GM12865 (cell line): ENCODE measurements around the gene LENG1.

ENCODE experiments used
- DNase-seq: peaks from one replicate; pipeline ENCODE4 v3.0.0; 2010; ENCODE audit warnings: low read depth
- H3K4me3 ChIP-seq: 2 replicates; pipeline ENCODE4 v1.5.1; 2011; ENCODE audit warnings: mild to moderate bottlenecking, low read depth, low read length, control low read depth
- CTCF ChIP-seq: IDR thresholded peaks from 2 replicates; pipeline ENCODE4 v1.5.1; 2011; ENCODE audit warnings: low read length, control low read depth, low read depth, inconsistent platforms; ENCODE audit not compliant: insufficient read depth; ENCODE audit errors: missing control alignments

LENG1 gene

GRCh38 chr19:54136864-54137698, 22.4 kb downstream of the LENG1 start:
- DNase-seq, result peak; percentile 100
- TF ChIP-seq CTCF, result no peak

GRCh38 chr19:54136086-54136863, 23.2 kb downstream of the LENG1 start:
- no peak for DNase-seq
- TF ChIP-seq CTCF, result no peak

More at GRCh38 chr19:54136864-54137698, 22.4 kb downstream of the LENG1 start:
- H3K4me3 ChIP-seq, result peak overlapping the region; percentile 82

GRCh38 chr19:54133957-54134590, 25.4 kb downstream of the LENG1 start:
- H3K4me3 ChIP-seq, result no peak overlapping the region
- TF ChIP-seq CTCF, result no peak
- no peak for DNase-seq

More at GRCh38 chr19:54136086-54136863, 23.2 kb downstream of the LENG1 start:
- peak overlapping the region; percentile 81 for H3K4me3 ChIP-seq

- H3K4me3 ChIP-seq, result no peak overlapping the region
- TF ChIP-seq CTCF, result no peak
- DNase-seq, result no peak
These were observed 26.1 kb downstream of the LENG1 start for GRCh38 chr19:54133312-54133956.

- no peak for DNase-seq
- H3K4me3 ChIP-seq, result no peak overlapping the region
- no peak for TF ChIP-seq CTCF
These were observed 29.9 kb downstream of the LENG1 start for GRCh38 chr19:54129617-54129996.

- TF ChIP-seq CTCF, result no peak
- H3K4me3 ChIP-seq, result no peak overlapping the region
- DNase-seq, result no peak
These were observed 30.5 kb downstream of the LENG1 start for GRCh38 chr19:54128796-54129616.
